ENCODE results near the gene SMAD7. TPM values are rescaled to one million over a fixed set of nuclear protein-coding genes. Genes with fewer than 3 reads are reported as not detected.

SMAD7 gene
- total RNA-seq, 1 donor from 2014 or later: 17.7 TPM

DNA sequence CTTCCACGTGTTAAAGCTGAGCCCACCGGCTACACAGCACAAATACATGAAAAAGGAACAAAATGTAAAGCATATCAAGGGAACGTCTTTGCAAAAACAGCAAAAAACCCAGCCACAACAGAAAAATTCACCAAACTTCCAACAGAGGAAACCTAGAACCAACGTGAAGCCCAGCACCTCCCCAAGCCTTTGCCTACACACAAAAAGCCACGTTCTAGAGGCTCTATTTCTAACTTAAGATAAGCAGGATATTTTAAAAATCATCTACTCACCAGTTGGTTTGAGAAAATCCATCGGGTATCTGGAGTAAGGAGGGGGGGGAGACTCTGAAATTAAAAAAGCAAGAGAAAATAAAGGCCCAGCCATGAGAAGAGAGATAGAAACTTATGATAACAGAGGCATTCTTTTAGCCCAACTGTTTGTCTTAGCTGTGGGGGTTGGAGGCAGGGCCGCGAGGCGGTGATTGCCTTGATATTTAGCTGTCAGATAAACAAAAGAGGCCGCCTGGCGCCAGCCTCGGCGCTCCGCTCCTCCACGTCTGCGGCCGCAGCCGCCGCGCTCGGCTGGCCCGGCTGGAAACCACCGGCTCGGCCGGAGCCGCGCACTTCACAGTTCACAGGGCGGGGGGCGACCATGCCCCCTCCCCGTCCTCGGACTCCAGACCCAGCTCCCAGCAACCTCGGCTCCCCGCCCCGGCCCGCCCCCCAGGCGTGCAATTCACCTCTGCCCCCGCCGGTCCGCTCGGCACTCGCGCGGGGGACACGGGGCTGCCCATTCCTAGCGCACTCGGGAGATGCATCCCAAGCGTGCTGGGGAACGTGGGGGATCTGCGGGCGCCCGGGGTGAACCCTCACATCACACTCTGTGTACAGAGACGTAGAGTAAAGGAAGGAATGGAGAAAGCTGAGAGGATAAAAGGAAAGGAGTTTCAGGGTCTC, 2.4 kb downstream of the SMAD7 start:
- intact Hi-C loops (cut with micrococcal nuclease): loop anchor here (1.0 to 10.0 kb wide), 7 partner anchors 7 to 1426 kb away; partner anchors contain the start of genes ACAA2 and SKA1

DNA sequence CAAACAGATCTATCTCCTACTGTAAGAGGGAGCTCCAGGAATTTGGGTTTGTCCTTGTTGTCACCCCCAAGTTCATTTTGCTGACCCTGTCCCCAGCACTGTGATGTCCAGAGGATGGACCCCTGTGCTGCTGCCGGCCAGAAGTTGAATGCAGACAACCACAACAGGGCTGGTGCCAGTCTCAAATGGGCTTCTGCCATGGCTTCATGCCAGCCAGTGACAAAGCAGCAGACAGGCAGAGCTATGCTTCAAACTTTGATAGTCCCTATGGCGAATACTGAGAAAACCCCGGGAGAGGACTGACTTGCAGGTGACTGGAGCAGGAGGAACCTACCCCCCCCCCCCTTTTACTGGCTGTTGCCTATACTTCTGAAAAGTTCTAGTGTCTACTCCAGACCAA, 3.2 kb downstream of the SMAD7 start:
- intact Hi-C loops (cut with micrococcal nuclease): loop anchor here (10.0 kb wide), 3 partner anchors 217 to 1427 kb away; partner anchors contain the start of genes ACAA2 and SKA1

DNA sequence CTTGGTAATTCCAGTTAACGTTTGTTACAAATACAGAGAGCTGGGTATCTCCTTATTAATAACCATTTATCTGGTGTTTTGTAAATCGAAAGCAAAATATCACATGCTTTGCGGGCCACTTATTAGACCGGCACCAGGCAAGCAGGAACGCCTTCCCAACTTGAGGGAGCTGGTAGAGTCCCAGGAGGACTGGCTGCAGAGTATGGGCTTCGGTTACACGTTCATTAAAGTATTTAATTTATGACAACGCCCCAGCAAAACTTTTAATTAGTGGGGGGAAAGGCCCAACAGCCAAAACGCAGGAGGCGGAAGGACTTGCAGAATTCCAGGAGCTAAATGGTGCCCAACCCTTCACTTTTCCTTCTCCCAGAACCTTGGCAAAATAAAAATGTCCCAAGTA, 3.7 kb downstream of the SMAD7 start:
- intact Hi-C loops (cut with micrococcal nuclease): loop anchor here (10.0 kb wide), 3 partner anchors 218 to 1428 kb away; partner anchors contain the start of genes ACAA2 and SKA1

DNA sequence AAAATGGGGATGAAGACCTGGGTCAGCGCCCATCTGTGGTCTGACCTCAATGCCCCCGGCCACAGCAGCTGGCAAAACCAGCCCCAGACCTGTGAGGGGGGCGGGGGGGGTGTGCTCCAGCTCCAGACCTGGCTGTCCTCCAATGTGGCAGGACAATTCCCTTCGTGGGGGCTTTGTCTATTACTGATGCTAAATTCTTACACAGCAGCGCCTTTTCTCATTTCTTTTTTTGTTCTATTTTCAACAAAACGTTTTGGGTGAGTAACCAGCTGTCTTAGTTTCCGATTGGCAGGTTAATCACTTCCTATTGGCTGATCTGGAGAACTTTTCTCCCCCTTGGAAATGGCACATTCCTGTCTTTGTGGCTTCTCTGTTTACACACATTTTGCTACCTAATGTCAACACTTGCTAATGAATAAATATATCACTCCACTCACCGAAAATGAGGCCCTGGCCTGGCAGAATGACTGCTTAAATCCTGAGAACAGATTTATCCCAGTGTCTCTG, 4.4 kb downstream of the SMAD7 start:
- intact Hi-C loops (cut with micrococcal nuclease): loop anchor here (10.0 kb wide), 3 partner anchors 218 to 1428 kb away; partner anchors contain the start of genes ACAA2 and SKA1

DNA sequence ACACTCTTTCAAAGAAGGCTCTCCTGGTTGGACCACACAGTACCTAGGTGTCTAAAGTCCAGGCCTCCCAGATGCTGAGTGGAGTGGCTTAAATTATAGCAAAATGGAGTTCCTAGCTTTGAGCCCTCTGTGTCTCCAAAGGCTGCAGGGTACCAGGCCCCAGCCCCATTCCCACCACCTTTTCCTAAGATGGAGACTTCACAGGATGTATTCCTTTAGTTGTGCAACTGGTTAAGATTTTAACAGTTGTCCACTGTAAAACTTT, 4.9 kb downstream of the SMAD7 start:
- intact Hi-C loops (cut with micrococcal nuclease): loop anchor here (10.0 kb wide), 3 partner anchors 219 to 1429 kb away; partner anchors contain the start of genes ACAA2 and SKA1

DNA sequence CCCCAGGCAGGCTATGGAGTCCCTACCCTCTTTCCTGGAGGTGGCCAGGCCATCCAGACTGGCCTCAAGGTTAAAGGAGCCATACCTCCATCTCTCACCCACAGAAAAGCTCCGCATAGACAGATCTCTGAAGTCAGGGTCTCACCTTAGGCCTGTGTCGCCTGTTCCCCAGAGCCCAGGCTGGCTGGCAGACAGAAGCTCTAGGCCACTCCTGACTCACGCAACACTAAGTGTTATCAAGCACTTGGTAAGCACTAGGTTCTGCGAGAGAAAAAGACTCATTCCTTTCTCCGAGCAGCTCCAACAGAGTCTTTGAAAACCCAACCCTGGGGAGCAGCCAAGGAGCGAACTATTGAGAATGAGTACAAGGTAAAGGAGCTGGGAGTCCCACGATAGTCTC, 6.1 kb downstream of the SMAD7 start:
- intact Hi-C loops (cut with micrococcal nuclease): loop anchor here (10.0 kb wide), 3 partner anchors 220 to 1430 kb away; partner anchors contain the start of genes ACAA2 and SKA1

DNA sequence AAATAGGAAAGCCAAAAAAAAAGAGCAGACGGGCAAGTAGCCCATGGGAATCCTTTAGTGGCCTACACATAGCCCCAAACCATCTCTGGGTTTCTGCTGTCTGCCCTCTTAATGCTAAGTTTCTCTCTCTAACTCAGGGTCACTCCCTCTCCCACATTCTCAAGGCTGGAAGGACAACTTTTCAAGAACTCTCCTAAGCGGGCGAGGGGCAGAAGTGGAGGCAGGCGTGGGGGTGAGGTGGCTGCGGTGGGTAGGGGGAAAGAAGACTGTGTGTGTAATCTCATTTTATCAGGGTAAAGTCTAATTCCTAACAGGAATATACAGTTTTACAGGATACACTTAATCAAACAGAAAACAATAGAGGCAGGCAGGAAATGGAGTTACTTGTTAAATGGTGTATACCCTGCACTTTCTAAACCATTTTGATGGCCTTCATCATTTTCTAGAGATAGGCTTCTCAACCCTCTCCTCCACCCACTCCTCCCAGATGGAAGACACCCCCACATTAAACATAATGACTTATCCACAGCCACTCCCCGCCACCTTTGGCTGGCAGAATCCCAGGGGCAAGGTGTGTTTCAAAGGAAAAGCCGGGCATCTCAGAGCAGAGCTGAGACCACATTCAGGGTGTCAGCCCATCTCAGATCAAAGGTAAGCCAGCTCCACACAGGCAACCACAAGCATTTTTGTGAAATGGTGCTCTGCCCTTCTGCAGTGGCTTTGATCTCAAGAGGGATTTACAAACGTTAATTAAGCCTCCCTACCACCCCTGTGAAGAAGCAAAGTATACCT, 6.8 kb downstream of the SMAD7 start:
- intact Hi-C loops (cut with micrococcal nuclease): loop anchor here (10.0 kb wide), 3 partner anchors 221 to 1431 kb away; partner anchors contain the start of genes ACAA2 and SKA1

DNA sequence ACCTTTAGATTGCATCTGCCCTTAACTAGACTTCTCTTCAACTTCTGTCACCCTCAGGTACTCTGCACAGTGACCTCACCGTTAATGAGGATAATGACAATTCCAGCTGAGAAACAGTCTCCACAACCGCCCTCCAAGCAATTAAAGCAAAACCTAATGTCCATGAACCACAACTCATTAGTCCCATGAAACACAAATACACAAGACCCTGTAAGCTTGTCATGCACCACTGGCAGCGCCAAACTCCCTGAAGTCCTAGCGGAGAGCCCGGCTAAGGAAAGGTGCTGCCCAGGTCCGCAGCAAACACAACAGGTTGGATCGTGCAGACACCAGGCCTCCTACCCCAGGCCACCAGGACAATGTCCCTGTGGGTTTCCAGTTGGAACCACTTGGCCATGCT, 7.4 kb downstream of the SMAD7 start:
- intact Hi-C loops (cut with micrococcal nuclease): loop anchor here (10.0 kb wide), 3 partner anchors 221 to 1431 kb away; partner anchors contain the start of genes ACAA2 and SKA1

DNA sequence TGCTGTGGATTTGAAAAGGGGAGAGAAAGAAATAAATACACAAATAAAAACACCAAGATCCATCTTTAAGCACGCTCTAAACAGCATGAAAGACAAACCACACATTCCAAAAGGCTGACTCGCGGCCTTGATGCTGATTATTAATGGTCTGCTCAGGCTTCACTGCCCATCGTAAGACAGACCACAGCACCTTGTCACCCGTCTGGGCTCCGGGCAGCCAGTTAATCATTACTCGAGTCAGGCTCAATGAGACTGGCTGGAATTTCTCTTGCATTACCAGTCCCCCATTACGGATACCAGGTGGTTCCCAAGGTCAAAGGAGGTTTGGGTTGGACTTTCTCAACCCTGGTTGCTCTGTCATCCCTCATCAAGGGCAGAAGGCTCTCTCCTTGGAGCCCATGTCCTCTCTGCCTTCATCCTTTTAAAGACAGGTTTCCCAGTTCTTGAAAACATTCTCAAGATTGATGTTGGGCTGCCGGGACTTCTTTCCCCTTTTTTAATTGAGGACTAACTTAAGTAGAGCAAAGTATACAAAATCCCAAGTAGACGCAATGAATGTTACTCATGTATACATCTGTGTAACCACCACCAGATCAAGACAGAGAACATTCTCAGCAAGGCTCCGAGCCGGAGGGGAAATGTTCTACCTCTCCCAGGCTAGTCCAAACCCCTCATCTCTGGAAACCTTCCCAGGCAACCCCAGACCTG, 8.1 kb downstream of the SMAD7 start:
- intact Hi-C loops (cut with micrococcal nuclease): loop anchor here (10.0 kb wide), 3 partner anchors 222 to 1432 kb away; partner anchors contain the start of genes ACAA2 and SKA1

DNA sequence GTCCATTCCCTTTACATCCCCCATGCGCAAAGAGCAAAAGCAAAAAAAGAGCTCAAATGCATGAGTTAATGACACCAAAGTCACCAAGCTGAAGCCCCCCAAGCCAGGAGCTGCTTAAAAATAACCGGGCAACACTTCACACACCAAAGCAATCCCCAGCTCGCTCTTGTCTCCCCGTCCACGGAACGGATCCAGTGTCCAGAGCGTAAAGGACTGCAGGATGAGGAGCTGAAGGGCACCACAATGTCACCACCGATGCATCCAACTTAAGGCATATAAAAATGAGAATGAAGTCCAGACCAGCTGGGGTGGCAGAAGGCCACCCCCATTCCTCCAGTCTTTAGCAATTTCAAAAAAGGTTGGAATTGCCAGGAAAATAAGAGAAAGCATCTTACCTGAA, 8.7 kb downstream of the SMAD7 start:
- intact Hi-C loops (cut with micrococcal nuclease): loop anchor here (10.0 kb wide), 3 partner anchors 223 to 1433 kb away; partner anchors contain the start of genes ACAA2 and SKA1

DNA sequence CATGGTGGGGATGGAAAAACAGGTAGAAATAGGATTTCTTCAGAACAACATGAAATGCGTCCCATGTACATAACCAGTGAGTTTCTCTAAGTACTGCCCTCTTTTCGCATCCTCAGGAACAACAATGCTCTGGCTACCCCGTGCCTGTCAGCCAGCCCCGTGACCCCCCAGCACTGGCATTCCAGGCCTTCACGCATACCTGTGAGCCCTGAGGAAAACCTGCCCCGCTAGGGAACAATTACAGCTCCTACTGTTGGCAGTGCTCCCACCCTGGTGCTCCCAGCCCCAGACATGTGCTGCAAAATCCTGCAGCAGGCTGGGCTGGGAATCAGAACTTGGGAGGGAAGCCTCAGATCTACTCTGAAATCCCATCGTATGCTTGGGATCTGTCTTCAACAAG, 9.1 kb downstream of the SMAD7 start:
- intact Hi-C loops (cut with micrococcal nuclease): loop anchor here (1.0 to 10.0 kb wide), 7 partner anchors 8 to 1433 kb away; partner anchors contain the start of genes ACAA2, SKA1 and SMAD2

DNA sequence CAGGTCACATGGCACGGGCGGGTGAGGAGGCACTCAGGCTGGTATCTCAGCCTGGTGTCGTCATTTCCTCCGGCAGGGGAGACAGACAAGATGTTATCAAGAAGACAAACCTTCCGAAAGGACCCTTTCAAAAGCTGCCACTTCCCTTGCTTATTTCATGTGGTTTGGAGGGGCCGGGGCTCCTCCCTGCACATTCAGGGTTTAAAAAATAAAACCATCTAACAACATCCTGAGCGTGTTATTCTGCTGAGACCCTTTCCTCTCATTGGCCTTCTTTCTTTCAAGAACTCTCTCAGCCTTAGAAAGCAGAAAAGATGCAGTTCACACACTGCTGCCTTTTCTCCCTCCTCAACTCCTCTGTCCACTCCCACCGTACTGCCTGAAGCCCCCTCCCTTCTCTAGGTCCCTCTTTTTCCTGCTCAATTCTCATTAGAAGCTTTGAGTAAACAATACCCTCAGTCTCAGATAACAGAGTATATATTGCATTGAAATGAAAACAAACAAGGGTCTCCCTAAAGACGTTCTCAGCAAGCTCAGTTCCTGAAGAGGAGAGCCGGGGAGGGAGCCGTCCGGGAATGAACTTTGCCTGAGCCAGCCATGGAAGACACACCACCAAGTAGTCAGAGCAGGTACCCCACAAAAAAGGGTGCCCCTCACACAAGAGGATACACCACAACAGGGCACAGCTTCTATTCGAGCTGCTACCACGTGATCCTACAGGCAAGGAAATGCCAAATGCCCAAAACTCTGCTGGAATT, 9.7 kb downstream of the SMAD7 start:
- intact Hi-C loops (cut with micrococcal nuclease): loop anchor here (1.0 to 10.0 kb wide), 7 partner anchors 8 to 1434 kb away; partner anchors contain the start of genes ACAA2, SKA1 and SMAD2

DNA sequence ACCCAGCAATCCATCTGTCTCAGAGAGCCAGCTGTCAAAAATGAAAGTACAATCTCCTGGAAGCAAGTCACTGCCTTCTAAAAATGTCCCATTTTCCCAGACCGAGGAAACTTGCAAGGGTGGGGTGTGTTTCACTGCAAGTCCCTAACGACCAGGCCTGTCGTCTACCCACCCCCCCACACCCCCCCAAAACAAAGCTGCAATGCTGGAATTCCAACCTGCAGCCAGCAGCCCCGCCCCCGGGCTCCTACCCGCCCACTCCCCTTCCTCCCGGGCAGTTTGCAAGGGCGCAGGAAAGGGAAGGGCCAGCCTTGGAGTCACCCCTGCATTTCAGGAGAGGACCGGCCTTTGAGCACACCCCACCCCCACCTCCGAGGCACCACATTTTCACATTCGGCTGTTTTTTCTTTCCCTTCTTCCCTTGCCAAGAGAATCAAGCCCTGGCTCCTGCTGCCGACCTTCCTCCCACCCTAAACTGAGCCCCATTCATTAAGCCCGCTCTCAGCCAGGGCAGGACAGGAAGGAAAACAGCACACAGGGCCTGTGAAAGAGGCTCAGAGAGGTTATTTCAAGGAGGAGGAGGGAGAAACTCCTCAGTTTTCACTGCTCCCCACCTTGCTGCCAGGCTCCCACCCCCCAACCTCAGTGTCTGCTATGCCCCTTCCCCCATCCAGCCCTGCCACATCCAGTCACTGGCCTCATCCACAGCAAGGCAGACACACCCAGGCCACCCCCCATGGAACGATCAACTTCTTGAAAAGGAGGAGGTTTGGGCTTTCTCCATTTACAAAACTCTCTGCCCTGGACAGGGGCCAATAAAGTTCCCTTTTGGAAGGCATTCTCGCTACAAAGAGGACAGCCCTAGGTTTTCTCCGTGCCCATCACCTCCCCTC, 11.3 kb downstream of the SMAD7 start:
- intact Hi-C loops (cut with micrococcal nuclease): loop anchor here (2.0 to 10.0 kb wide), 5 partner anchors 57 to 1435 kb away; partner anchors contain the start of genes ACAA2, SKA1 and SMAD2

DNA sequence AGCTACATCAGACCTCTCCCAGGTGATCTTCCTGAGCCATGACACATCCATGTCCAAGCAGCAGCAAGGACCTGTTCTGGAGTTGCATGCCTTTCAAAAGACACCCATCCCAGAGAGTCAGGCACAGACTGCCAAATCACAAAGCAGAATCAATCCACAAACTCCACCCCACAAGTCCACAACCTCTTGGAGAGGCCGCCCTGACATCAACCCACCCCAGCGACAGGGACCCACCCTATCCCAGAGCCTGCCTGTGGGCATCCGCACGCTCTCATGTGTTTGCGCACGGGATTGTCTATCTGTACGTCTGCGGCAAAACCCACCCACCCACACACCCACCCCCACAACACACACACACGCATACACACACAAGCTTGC, 11.9 kb downstream of the SMAD7 start:
- intact Hi-C loops (cut with micrococcal nuclease): no loop called here

DNA sequence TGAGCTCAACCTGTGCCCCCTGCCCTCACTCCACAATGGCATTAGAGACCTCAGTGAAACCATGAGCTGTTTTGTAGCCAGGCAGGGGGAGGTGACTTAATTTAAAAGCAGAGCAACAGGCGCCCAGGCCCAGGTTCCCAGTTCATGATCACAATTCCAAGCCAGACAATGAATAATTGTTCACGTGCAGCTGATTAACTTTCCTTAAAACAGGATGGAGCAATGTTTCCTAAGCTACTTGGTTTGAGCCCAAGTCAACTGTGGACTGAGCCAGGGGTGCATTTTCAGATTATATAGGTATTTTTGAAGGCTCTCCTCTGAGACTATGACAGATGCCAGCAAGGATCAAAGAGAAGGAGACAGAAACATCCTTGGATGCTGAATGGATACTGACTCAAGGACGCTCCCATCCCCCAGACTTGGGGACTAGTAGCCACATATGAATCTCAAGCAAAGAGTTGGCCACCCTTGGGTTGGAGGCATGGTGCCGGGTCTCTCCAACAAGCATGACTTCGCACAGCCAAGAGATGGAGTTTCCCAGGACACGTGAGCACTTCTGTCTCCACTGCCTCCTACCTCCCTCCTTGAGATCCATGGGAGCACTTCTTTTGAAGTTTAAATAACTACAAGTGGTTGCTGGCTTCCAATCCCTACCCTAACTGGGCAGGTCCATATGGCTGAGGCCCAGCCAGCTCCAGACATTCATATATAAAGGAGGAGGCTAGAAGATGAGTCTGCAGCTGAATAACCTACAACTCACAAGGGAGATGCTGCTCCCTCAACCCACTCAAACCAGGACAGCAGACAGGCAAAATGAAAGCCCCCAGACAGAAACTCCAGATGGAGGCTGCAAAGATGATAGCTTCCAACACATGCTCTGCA, 12.7 kb downstream of the SMAD7 start:
- intact Hi-C loops (cut with micrococcal nuclease): no loop called here

DNA sequence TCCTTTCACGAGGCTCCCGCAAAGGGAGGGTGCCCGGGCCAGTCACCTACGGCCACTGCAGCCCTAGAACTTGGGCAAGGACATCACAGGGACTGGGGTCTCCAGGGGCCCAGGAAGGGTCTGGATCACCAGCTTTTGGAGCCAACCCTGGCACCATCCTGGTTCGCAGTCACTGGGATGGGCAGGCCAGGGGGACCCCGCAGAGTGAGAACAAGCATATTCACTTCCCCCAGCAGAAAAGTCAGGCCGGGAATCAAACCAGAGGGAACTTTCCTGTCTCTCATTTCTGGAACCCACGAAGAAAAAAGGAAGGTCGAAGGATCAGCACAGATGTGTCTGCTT, 15.4 kb downstream of the SMAD7 start:
- intact Hi-C loops (cut with micrococcal nuclease): no loop called here

DNA sequence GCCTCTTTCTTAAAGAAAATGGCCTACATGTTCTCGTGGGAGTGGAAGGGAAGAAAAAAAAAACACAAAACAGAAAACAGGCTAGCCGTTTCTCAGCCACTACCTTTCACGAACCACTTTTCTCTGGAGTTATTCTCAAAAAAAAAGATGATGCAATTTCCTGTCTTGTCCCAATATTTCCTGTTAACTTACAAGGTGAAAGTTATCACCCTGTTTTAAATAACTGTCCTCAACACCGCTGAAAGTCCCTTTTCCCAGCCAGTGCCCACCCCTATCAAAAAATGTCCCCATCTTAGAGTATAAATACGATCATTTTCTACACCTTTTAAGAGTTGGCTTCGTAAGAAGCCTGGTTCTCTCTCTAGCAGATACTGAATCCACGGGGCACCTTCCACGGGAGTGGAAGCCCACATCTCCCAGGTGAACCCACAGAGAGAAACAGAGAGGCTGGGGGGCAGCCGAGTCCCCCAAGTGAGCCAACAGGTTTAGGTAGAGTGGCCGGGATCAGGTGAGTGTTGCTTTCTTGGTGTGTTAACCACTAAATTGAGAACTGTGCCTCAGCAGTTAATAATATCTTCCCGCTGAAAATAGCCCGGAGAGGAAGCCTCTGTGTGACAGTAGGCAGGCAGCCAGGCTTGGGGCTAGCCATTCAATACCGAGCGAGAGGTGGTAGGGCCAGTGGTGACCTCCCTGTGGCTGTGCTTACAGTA, 15.9 kb downstream of the SMAD7 start:
- intact Hi-C loops (cut with micrococcal nuclease): no loop called here

Measured in T-helper 2 cell treated with Interferon-gamma antibody and Interleukin-4, amounts not matched to agents 100 ng/mL and 5 ng/mL, for 36 hours (primary cell).